Measurements from ENCODE around the gene KDM4B.
"Not testable (repeated sequence)": the region's sequence is repeated elsewhere in the genome, so short reads cannot be mapped to it uniquely, and the experiment has no call there.

KDM4B gene

DNA sequence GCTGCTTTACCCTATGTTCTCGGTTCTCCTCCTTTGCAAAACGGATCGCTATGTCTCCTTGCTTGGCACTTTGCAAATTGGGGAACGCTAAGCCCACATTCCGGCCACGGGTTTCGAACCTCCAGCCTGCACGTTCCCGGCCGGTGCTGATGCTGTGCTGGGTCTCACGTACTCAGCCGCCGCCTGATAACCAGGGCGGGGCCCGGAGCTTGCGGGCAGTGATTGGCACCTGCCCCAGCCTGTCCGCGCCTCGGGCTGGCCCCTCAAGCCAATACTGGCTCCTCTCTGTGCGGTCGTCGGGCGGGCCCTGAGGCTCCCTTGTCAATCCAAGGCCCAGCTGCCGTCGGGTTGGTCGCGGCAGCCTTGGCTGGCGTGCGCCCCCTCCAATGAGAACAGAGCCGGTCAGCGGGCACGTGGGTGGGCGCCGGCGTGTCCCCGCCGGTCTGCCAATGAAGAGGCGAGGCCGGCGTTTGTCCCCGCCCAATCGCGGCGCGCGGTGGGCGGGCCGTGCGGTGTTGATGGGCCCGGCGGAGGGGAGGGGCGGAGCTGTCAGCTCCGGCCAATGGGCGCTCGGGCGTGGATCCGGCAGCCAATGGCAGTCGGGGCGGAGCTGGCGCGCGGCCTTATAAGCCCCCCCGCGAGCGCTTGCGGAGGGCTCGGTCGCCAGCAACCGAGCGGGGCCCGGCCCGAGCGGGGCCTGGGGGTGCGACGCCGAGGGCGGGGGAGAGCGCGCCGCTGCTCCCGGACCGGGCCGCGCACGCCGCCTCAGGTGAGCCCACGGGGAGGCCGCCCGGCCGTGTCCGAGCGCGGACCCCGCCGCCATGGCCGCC, at the start of gene KDM4B:
TSS of gene KDM4B (plus strand) at position 652 of the 830 bp plus-strand sequence. CDS start 63,778 bp downstream, outside the sequence.
- peak; percentile 100 for DNase-seq (ENCODE audit: low spot score)

DNA sequence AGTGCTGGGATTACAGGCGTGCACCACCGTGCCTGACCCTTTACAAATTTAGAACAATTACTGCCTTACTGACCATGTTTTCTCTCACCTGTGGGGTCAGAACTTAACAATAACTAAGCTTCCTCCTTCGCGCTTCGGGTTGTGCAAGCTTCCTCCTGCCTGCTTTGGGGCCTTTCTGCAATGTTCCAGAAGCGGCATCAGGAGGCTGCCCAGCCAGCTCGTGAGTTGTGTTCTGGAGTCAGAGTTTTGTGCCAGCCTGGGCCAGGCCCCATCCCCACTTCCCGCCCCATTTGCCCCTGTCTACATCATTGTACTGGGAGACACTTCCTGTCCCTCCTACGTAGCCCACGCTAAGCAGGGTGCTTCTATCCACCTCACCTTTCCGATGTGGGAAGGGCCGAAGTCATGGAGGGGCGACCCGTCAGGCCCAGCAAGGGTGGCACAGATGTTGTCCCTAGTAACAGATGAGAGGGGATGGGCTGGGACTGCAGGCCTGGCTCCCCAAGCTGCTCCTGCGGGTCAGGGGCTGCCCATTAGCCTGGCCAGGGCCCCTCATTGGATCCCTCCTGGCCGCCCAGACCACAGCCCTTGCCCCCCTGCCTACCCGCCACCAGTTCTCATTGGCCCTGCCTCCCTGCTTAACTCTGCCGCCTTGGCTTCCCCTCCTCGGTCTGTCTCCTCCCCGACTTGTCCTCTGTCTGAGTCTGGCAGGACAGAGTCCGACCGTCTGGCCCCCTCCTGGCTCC, 46.2 kb upstream of the KDM4B start:
- no peak for DNase-seq (ENCODE audit: low spot score)

DNA sequence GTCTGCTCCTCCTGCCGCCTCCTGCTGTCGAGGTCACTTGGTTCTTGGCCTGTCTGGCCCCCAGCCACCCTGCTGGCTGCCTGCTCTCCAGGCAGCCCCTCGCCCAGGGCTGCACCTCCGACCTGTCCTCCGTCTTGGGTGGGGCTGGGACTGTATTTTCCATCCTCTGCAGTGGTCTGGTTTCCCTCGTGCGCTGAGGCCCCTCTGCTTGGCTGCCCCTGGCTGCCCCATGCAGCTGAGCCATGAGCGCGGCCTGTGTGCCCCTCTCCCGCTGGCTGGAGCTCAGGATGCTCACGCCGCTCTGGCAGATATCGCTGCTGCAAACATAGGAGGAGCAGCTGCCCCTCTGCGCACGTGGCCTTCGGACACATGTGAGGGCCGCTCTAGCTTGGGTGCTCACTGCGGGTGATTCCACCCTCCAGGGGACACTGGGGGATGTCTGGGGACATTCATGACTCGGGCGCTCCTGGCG, 45.6 kb upstream of the KDM4B start:
- no peak for DNase-seq (ENCODE audit: low spot score)

DNA sequence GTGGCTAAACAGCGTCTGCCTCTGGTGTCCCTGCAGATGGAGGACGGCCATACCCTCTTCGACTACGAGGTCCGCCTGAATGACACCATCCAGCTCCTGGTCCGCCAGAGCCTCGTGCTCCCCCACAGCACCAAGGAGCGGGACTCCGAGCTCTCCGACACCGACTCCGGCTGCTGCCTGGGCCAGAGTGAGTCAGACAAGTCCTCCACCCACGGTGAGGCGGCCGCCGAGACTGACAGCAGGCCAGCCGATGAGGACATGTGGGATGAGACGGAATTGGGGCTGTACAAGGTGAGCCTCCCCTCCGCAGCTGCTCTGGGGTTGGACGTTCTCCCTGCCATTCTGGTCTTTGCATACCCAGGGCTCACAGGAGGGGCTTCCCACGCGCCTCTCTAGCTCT, 39.7 kb upstream of the KDM4B start:
- no peak for DNase-seq (ENCODE audit: low spot score)

DNA sequence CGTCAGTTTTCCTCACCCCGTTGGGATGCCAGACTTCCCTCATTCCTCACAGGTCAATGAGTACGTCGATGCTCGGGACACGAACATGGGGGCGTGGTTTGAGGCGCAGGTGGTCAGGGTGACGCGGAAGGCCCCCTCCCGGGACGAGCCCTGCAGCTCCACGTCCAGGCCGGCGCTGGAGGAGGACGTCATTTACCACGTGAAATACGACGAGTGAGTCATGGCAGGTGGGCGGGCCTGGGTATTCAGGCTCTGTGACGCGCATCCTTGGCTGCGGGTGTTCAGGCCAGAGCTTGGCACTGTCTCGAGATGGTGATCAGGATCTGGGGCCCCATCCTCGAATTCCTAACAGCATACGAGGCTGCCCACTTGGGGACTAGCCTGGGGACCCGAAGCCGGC, 38.2 kb upstream of the KDM4B start:
- no peak for DNase-seq (ENCODE audit: low spot score)

DNA sequence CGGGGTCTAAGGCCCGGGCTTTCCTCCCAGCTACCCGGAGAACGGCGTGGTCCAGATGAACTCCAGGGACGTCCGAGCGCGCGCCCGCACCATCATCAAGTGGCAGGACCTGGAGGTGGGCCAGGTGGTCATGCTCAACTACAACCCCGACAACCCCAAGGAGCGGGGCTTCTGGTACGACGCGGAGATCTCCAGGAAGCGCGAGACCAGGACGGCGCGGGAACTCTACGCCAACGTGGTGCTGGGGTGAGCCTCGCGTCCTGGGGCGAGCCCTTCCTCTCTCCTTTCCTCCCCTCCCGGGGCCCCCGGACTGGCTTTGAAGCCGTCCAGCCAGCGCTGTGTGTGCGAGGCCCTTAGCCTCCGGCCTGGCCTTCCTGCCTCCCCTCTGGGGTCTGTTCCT, 36.2 kb upstream of the KDM4B start:
- DNase-seq (ENCODE audit: low spot score), result no peak

DNA sequence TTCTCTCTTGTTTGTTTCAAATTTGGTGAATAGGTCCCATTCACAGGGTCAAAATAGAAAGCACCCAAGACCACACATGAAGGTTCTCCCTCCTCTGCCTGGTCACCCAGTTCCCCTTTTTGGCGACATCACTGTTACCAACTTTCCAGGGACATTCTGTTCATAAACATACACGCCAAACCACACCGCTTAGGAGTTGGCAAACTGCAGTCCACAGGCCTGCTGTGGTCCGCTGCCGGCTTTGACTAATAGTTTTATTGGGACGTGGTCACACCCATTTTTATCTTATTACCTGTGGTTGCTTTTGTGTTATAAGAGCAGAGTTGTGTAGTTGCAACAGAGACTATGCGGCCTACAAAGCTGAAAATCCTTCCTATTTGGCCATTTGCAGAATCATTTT, 35.4 kb upstream of the KDM4B start:
- no peak for DNase-seq (ENCODE audit: low spot score)

DNA sequence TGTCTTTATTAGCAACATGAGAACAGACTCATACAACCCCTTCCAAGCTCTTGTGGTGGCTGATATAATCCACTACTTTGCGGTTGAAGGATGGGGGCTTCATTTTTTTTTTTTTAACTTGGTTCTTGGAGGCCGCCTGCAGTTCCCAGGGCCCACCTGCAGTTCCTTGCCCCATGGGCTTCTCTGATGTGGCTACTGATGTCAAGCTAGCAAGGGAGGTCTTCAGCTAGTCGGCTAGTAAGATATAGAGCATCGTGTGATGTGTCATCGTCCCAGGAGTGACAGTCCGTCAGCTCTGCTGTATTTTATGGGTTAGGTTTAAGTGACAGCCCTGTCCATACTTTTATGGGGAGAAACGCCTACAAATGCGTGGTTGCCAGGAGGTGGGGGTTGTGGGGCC, 33.5 kb upstream of the KDM4B start:
- no peak for DNase-seq (ENCODE audit: low spot score)

DNA sequence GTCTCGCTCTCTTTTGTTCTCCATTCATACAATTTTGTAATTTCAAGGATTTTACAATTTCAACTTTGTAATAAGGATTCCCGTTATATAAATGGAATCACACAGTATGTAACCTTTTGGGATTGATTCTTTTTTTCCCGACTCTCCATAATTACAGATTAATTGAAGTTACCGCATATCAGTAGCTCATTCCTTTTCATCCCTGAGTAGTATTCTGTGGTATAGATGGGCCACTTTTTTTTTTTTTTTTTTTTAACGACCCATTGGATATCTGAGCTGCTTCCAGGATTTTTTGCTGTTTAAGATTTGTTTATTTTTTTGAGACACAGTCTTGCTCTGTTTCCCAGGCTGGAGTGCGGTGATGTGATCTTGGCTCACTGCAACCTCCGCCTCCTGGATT, 31.9 kb upstream of the KDM4B start:
- no peak for DNase-seq (ENCODE audit: low spot score)

DNA sequence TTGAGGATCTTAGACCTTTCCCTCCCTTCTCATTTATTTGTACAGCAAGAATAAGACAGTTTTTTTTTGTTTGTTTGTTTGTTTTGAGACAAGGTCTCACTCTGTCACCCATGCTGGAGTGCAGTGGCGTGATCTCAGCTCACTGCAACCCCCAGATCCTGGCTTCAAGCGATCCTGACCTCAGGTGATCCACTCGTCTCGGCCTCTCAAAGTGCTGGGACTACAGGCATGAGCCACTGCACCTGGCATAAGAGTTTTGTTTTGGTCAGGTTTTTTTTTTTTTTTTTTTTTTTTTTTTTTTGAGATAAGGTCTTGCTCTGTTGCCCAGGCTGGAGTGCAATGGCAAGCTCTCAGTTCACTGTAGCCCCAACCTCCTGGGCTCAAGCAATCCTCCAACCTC, 30.5 kb upstream of the KDM4B start:
- DNase-seq (ENCODE audit: low spot score), result not testable (repeated sequence)

DNA sequence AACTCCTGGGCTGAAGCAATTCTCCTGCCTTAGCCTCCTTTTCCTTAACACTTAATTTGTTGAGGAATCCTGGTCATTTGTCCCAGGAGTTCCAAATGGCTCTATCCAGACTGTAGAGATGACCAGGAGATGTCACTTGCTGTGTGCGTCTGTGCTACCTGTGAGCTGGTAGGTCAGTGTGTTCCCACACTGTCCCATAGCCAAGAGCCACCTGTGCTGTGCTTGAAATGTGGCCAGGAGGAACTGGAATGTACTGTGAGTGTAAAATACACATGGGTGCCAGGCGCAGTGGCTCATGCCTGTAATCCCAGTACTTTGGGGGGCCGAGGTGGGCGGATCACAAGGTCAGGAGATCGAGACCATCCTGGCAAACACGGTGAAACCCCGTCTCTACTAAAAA, 29.4 kb upstream of the KDM4B start:
- no peak for DNase-seq (ENCODE audit: low spot score)

DNA sequence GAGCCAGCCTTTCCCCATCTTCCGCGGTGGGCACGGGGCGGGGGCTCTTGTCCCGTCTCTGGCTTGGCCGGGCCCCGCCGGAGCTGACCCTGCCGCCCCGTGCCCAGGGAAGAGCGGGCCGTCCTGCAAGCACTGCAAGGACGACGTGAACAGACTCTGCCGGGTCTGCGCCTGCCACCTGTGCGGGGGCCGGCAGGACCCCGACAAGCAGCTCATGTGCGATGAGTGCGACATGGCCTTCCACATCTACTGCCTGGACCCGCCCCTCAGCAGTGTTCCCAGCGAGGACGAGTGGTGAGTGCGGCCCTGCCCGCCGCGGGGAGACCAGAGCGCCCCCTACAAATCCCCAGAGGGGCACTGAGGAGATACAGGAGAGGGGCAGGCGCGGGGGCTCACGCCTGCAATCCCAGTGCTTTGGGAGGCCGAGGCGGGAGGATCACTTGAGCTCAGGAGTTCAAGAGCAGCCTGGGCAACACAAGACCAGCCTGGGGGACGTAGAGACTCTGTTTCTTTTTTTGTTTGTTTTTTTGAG, 27.2 kb upstream of the KDM4B start:
- not testable (repeated sequence) for DNase-seq (ENCODE audit: low spot score)

DNA sequence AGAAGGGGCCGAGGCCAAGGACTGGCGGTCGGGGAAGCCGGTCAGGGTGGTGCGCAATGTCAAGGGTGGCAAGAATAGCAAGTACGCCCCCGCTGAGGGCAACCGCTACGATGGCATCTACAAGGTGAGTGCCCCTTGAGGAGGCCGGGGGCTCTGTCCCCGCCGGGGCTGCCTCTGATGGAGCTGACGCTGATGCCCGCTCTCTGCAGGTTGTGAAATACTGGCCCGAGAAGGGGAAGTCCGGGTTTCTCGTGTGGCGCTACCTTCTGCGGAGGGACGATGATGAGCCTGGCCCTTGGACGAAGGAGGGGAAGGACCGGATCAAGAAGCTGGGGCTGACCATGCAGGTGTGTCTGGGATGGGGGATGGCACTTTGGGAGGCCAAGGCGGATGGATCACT, 18.3 kb upstream of the KDM4B start:
- not testable (repeated sequence) for DNase-seq (ENCODE audit: low spot score)

DNA sequence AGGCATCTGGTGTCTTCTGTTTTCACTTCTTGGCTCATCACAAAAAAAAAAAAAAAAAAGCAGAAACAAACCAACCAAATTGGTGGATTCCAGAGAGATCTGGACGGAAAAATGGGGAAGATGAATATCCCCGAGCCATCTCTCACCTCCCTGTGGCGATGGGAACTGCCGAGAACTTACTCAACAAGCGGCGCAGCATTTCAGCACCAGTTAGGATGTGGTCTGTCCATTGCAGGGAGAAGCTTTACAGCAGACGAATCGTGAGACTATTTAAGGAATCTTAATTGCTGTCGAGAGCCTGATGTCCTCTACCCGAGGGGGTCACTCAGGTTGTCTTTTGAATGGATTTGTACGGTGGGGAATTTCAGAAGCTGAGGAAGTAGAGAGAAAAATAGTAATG, 17.3 kb upstream of the KDM4B start:
- no peak for DNase-seq (ENCODE audit: low spot score)

DNA sequence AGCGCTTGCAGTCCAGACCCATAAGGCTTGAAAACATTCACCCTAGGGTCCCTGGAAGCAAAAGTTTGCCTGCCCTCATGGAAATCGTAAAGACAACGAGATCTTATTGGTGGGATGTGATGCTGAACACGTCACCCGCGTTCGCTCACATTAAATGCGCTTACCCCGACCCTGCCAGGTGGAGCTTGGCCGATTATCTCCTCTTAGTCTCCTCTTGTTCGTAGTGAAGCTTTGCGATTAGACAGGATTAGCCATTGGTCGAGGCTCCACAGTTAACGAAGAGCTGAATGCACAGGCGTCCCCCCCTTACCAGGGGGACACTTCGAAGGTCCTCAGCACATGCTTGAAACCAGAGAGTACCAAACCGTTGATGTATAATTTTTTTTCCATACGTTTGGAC, 16.0 kb upstream of the KDM4B start:
- no peak for DNase-seq (ENCODE audit: low spot score)

DNA sequence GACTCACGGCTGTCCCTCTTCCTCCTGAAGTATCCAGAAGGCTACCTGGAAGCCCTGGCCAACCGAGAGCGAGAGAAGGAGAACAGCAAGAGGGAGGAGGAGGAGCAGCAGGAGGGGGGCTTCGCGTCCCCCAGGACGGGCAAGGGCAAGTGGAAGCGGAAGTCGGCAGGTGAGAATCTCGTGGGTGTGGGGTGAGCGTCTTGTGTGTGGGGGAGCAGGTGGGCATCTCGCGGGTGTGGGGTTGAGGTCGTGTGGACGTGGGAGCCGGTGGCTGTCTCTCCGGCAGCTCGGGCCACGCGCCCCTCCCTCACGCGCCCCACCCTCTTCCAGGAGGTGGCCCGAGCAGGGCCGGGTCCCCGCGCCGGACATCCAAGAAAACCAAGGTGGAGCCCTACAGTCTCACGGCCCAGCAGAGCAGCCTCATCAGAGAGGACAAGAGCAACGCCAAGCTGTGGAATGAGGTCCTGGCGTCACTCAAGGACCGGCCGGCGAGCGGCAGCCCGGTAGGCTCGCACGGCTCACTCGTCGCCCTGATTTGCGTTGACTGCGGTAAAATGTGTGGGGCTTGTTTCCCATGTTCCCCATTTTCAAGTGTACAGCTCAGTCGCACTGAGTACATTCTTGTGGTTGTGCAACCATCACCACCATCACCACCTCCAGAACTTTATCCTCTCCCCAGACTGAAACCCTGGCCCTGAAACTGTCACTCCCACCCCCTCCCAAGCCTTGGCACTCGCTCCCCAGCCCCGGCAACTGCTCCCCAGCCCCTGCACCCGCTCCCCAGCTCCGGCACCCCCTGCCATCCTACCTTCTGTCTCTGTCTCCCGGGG, 14.4 kb upstream of the KDM4B start:
- DNase-seq (ENCODE audit: low spot score), result not testable (repeated sequence)

DNA sequence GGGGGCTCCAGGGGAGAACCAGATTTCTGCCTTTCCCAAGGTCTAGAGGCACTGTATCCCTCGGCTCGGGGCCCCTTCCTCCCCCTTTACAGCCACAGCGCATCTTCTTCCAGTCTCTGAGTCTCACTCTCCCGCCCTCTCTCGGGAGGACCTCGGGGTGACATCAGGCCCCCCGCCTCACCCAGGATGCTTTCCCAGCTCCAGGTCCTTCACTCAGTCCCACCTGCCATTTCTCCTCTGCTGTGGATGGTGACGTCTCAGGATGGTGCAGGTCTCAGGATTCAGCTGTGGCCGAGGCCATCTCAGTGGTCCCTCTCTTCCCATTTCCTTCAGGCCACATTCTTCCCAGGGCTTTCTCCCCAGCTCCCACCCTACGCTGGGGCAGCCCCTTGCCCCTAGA, 13.6 kb upstream of the KDM4B start:
- DNase-seq (ENCODE audit: low spot score), result no peak

DNA sequence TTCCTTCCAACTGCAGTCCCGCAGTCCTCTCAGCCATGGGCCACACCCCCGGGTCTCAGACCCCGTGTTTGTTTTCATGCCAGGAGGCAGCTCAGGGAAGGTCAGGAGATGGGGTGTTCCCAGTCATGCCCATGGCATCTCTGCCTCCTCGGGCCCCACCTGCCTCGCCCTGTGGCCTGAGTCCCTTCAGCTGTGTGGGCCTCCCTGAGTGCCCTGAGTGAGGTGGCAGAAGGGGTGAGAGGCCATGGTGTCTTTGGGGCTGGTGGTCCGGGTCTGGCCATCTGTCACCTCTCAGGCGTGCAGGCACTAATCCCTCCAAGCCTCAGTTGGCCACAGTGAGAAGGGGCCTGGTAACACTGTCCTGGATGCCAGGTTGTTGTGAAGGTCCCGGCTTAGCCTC, 10.9 kb upstream of the KDM4B start:
- no peak for DNase-seq (ENCODE audit: low spot score)

DNA sequence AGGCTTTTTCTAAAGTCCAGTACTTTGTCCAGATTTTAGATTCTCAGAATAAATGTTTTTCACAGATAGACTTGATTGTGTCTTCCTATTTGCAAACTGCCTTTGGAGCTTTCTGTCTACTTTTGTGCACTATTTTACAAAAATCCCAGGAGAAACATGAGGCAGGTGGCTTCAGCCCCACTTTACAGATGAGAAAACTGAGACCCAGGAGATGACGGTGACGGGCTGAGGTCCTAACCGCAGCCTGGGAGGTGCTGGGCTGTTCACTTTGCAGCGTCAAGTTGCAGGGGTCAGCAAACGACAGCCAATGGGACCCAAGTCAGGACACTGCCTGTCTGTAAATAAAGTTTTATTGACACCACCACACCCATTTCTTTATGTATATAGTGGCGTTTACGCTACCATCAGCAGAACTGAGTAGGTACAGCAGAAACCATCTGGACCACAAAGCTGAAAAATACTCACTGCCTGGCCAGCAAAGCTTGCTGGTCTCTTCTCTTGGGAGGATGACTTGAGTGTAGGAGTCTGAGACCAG, 6.8 kb upstream of the KDM4B start:
- DNase-seq (ENCODE audit: low spot score), result no peak

DNA sequence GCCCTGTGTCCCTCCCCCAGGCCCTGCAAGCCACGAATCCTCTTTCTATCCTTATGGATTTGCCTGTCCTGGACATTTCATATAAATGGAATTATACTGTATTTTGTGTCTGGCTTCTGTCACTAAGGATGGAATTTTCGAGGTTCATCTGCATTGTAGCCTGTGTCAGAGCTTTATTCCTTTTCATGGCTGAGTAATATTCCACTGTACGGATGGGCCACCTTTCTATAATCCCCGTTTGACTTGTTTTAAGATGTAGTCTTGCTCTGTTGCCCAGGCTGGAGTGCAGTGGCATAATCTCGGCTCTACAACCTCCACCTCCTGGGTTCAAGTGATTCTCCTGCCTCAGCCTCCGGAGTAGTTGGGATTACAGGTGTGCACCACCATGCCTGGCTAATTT, 3.9 kb upstream of the KDM4B start:
- no peak for DNase-seq (ENCODE audit: low spot score)

DNA sequence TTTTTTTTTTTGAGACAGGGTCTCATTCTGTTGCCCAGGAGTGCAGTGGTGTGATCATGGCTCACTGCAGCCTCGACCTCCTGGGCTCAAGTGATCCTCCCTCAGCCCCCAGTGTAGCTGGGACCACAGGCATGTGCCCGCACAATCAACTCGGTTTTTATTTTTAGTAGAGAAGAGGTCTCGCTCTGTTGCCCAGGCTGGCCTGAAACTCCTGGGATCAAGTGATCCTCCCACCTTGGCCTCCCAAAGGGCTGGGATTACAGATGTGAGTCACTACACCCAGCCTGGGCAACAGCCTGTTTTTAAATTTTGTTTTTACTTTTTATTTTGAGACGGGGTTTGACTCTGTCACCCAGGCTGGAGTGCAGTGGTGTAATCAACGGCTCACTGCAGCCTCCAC, 2.3 kb upstream of the KDM4B start:
- DNase-seq (ENCODE audit: low spot score), result no peak

Data from HuH-7.5 (cell line).